ENCODE measurements around the gene POLG.

POLG gene

GRCh38 chr15:89334510-89335297 lies at the start of gene POLG:
POLG (minus strand) TSS chr15:89334824; CDS start chr15:89333754, 1,070 bp downstream.
- DNase-seq, result peak; percentile 99

DNA sequence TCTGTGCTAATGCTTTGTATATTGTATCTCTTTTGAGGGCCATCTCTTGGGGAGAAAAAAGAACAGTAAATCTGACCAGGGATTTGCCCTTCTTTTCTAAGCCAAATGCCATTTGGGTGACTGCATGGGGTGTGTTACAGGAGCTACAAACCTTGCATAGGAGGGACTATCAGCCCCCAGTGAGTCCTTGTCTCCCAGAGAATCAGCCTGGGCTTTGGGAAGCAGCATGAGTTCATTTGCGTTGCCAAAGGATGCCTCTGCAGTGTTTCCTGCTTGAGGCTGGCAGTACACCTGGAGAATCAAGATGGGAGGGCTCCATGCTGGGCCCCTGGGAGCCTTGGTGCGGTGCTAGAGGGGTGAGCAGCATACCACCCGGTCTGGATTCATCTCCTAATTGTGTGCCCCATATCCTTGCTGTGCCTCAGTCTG lies 49.6 kb upstream of the POLG start:
- DNase-seq, result no peak

- no peak for DNase-seq
These were observed 48.9 kb upstream of the POLG start for GRCh38 chr15:89383365-89384175.

- no peak for DNase-seq
These were observed 47.5 kb upstream of the POLG start for GRCh38 chr15:89381888-89382686.

DNA sequence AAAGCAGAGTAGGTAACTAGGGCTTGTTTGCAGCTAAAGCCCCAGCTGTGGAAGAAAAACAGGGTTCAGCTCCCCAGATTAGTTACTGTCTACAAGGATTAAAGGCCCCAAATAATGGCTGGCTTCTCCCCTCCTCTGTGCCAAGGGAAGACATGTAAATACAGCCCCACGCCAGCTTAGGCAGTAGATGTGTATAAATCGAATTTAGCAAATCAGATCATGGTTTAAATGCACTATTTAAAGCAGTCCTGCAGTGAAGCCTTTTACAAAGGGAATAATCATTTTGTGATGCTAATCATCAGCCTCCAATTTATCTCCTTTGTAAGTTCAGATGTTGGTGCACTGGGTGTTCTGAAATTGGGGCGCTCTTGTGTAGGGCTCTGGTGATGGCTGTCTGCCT lies 46.7 kb upstream of the POLG start:
- no peak for DNase-seq

DNA sequence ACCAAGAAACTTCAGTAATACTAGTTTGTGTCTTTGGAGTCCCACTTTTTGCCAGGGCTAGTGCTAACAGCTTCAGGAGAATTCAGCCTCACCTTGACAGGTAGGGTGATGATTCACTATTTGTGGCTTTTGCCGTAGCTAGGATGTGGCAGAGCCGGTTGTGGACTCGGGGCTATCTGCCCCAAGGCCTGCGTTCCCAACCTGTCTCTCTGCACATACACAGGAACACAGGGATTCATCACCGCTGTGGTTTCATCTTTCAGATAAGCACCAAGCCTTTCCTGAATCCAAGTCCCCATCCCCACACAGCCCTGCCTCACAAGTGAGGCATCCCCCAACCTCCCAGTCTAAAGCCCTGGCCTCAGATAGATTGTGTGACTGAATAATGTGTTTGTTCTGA lies 45.2 kb upstream of the POLG start:
- DNase-seq, result no peak

- DNase-seq, result no peak
These were observed 44.6 kb upstream of the POLG start for GRCh38 chr15:89379251-89379695.

DNA sequence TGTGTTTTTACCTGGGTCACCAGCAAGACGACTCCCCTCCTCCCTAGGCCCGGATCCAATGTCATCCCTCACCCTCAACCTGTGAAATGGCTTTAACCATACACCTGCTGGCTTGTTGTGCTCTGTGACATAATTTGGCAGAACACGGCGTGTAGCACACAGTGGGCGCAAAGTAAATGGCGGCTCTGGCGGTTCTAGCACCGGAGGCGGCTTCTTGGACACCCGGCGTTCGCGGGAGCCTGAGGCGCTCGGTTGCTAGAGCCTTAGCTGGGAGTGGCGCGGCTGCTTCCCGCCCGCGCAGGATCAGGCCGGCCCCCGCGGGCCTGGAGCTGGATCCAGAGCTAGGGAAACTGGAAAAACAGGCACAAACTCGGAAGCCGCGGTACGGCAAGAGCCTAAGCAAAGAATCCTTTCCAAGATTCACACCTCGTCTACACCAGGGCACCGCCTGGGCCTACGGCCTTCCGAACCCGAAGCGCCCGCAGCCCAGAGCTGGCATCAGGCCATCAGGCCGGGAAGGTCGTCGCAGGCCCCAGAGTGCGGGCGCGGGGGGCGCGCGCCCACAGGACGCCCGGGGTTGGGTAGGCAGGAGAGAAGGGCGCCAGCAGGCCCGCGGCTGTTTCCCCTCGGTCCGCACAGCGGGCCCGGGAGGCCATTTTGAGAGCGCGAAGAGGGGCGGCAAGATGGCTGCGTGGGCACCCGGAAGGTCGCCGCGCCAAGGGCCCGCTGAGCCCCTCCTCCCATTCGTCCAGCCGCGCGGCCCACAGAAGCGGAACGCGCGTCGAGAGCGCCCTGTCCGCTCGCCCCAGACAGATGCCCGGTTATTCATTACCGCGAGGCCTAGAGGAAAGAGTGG lies 43.9 kb upstream of the POLG start:
- no peak for DNase-seq

- DNase-seq, result no peak
These were observed 43.2 kb upstream of the POLG start for GRCh38 chr15:89377842-89378295.

DNA sequence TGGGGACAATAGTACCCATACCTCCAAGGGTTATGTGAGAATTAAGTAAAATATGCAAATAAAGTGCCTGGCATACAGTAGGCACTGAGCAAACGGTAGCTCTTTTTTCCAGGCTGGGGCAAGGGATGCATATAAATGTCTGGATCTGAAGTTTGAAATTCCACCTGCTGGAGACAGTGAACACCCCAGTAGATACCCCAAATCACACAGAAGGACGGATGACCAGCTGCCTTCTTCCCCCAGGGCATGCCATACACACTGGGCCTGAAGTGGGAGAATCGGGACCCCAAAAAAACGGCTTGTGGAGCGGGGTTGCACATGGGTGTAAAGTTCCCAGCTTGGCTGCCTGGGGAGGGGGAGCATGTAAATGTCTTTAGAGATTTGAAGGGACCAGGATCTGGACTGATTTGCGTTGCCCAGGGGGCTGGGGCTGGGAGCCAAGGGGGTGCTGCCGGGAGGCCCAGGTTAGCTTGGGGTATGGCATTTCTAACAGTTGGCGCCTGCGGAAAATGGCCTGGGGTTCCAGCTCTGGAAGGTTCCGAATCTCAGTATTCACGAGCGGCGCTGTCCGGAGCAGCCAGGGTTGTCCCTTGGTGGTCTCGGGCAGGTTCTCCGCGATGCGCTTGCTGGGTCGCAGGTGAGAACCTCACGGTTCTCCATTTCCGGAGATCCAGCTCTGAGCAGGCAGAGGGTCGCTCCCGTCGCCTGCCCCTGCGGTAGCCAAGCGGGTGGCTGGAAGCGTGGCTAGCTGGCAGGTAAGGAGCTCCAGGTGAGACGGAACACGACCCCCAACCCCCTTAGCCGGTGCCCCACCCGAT lies 42.6 kb upstream of the POLG start:
- no peak for DNase-seq

DNA sequence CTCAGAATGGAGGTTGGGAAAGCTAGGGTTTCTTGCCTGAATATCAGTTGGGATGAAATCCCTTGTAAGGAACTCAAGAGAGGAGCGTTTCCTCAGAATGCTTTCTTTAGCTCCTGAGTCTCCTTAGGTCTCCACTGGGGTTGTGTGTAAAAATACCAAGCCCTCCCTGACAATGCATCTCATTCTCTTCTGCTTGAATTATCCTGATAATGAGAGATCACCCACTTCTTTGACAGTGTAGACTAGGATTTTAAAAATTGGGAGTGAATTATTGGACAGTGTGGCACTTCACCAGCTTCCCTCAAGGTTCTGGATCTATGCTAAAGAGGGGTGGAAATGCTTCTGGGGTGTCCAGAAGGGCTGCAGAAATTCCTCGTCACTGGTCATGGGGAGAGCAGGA lies 41.8 kb upstream of the POLG start:
- DNase-seq, result no peak

DNA sequence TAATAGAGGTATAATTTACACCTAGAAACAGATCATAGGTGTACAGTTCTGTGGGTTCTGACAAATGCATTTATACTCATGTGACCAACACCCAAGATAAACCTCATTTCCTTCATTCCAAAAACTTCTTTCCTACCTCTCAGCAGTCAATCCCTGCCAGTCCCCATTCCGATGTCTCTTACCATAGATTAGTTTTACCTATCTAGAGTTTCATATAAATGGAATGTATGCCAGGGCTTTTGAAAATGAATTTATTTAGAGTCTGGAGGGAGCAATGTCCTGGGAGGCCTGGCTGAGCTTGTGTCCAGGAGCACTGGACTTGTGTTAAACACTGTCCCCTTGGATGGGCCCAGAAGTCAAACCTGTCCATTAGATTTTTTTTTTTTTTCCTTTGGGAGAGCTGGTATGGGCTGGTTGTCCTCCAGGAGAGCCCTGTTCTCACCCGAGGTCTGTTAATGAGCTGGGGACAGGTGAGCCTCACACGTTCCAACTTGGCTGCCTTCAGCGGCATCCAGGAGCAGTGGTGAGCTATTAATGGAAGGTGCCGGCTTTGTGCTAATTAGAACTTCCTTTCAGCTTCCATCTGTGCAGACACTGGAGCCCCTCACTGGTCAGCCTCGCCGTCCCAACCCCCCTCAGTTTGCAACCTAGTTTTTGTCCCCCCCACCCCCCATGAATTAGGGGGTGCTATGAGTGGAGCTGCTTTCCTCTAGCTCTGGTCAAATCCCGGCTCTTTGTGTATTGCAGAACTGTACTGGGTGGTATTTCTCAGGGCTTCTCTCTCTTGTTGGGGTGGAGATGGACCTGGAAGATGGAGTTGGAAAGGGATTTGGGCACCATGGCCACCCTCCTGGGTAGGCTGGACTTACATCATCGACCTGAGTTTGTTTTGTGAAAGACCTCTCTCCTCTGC lies 40.7 kb upstream of the POLG start:
- DNase-seq, result no peak

DNA sequence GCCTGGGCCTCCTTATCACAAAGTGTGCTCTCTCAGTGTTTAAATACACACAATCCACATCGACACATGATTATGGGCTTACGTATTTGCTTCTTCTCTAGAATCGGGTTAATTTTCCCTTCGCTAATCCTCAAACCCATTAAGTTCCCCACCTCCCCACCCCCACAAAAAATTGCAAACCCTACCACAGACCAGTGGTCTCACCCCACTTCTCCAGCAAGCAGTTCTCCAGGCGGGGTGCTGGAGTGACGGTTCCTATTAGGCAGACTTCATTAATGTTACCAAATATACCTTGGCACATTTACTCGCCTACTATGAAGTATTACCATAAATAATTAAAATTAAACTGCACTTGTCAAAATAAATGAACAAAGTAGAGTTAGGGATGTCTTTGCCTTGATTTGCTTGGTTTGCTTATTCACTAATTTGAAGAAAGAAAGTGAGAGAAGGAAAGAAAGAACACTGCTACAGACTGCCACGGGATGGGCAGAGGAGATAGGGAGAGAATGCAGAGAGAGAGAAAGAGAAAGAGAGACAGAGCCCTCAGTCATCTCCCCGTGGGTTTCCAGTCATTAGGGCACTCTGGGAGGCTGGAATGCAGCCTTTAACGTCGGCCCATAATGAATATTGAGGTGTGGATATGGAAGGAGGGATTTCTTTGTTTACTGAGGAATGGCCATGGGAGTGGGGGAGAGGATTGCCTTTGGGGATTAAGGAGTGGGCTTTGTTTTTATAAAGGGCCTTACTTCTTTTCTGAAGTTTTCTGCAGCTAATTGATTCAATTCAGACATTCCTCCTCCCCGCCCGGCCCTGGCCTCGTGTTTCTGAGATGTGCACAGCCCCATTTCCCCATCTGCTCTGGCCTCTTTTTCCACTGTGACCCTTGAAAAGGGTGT lies 39.7 kb upstream of the POLG start:
- no peak for DNase-seq

- no peak for DNase-seq
These were observed 37.7 kb upstream of the POLG start for GRCh38 chr15:89372069-89372935.

- no peak for DNase-seq
These were observed 36.8 kb upstream of the POLG start for GRCh38 chr15:89371228-89372044.

- no peak for DNase-seq
These were observed 36.3 kb upstream of the POLG start for GRCh38 chr15:89370978-89371227.

Data from stimulated activated CD8-positive, alpha-beta memory T cell treated with anti-CD3 and anti-CD28 coated beads, Interleukin-4, amount 100 ng/mL, for 48 hours (primary cell).